SH-SY5Y (cell line): ENCODE measurements around the gene GSG1L.

Experiments
- GATA2 ChIP-seq: IDR thresholded peaks from 2 replicates; pipeline ENCODE4 v1.6.1; 2011; ENCODE audit warnings: mild to moderate bottlenecking, low read depth, low read length
- GATA3 ChIP-seq: IDR thresholded peaks from 2 replicates; pipeline ENCODE4 v1.6.1; 2011; ENCODE audit warnings: low read depth, mild to moderate bottlenecking, low read length, moderate library complexity

GSG1L gene

GRCh38 chr16:28062261-28062846, 1.2 kb downstream of the GSG1L start:
- no peak for TF ChIP-seq GATA3
- no peak for TF ChIP-seq GATA2

- TF ChIP-seq GATA2 (no peak), GATA3 (no peak)
These were observed 2.0 kb downstream of the GSG1L start for GRCh38 chr16:28061352-28062101.

GRCh38 chr16:28059841-28060575, 3.5 kb downstream of the GSG1L start:
- TF ChIP-seq GATA2: no peak
- TF ChIP-seq GATA3: no peak

GRCh38 chr16:28058839-28059589, 4.5 kb downstream of the GSG1L start:
- TF ChIP-seq GATA3 (no peak), GATA2 (no peak)

- TF ChIP-seq GATA3 (no peak), GATA2 (no peak)
These were observed 5.6 kb downstream of the GSG1L start for GRCh38 chr16:28057949-28058348.

GRCh38 chr16:28053461-28053860, 10.1 kb downstream of the GSG1L start:
- TF ChIP-seq GATA3 (no peak), GATA2 (no peak)

- TF ChIP-seq GATA3 (no peak), GATA2 (no peak)
These were observed 11.0 kb downstream of the GSG1L start for GRCh38 chr16:28052274-28053128.

- no peak for TF ChIP-seq GATA3
- TF ChIP-seq GATA2: no peak
These were observed 12.0 kb downstream of the GSG1L start for GRCh38 chr16:28051486-28051885.

- TF ChIP-seq GATA2 (no peak), GATA3 (no peak)
These were observed 20.7 kb downstream of the GSG1L start for GRCh38 chr16:28042811-28043210.

GRCh38 chr16:28041615-28042014, 21.9 kb downstream of the GSG1L start:
- no peak for TF ChIP-seq GATA2
- no peak for TF ChIP-seq GATA3

- TF ChIP-seq GATA3: no peak
- no peak for TF ChIP-seq GATA2
These were observed 23.5 kb downstream of the GSG1L start for GRCh38 chr16:28040039-28040438.

GRCh38 chr16:28039493-28039892, 24.0 kb downstream of the GSG1L start:
- TF ChIP-seq GATA3 (no peak), GATA2 (no peak)

- TF ChIP-seq GATA3 (no peak), GATA2 (no peak)
These were observed 25.1 kb downstream of the GSG1L start for GRCh38 chr16:28038409-28038808.
